ENCODE results near the gene GPR107.

GPR107 gene

DNA sequence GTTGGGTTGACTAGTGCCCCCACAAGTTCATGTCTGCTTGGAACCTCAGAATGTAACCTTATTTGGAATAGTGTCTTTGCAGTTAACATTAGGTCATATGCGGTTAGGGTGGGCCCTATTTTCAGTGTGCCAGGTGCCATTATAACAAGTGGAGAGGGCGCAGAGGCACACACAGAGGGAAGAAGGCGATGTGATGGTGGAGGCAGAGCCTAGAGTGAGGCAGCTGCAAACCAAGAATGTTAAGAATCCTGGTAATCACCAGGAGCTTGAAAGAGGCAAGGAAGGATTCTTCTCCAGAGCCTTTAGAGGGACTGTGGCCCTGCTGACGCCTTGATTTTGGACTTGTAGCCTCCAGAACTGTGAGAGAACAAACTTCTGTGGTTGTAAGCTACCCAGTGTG, 10.9 kb downstream of the GPR107 start:
- no peak for DNase-seq (ENCODE audit: low spot score)
- TF ChIP-seq, protein P1, sequence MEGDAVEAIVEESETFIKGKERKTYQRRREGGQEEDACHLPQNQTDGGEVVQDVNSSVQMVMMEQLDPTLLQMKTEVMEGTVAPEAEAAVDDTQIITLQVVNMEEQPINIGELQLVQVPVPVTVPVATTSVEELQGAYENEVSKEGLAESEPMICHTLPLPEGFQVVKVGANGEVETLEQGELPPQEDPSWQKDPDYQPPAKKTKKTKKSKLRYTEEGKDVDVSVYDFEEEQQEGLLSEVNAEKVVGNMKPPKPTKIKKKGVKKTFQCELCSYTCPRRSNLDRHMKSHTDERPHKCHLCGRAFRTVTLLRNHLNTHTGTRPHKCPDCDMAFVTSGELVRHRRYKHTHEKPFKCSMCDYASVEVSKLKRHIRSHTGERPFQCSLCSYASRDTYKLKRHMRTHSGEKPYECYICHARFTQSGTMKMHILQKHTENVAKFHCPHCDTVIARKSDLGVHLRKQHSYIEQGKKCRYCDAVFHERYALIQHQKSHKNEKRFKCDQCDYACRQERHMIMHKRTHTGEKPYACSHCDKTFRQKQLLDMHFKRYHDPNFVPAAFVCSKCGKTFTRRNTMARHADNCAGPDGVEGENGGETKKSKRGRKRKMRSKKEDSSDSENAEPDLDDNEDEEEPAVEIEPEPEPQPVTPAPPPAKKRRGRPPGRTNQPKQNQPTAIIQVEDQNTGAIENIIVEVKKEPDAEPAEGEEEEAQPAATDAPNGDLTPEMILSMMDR (IDR thresholded peaks at IDR 0.05; ENCODE audit: extremely low read depth, missing control alignments), result no peak

DNA sequence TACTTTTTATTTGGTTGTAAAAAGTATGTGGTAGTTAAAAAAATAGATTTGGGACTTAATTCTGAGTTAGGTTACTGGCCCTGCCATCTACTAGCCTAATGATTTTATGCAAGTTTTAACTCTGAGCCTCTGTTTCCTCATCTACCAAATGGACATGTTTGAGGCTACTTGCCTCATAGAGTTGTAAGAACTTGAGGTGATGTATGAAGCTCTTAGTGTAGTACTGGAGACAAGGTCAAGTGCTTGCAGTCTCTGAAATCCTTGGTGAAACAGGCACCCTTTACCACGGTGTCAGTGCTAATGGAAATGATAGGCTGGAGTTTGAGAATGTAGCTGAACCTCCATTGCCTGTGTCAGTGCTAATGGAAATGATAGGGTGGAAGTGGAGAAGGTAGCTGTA, 15.3 kb downstream of the GPR107 start:
- no peak for DNase-seq (ENCODE audit: low spot score)
- TF ChIP-seq, protein P1 (IDR thresholded peaks at IDR 0.05; ENCODE audit: extremely low read depth, missing control alignments), result no peak

DNA sequence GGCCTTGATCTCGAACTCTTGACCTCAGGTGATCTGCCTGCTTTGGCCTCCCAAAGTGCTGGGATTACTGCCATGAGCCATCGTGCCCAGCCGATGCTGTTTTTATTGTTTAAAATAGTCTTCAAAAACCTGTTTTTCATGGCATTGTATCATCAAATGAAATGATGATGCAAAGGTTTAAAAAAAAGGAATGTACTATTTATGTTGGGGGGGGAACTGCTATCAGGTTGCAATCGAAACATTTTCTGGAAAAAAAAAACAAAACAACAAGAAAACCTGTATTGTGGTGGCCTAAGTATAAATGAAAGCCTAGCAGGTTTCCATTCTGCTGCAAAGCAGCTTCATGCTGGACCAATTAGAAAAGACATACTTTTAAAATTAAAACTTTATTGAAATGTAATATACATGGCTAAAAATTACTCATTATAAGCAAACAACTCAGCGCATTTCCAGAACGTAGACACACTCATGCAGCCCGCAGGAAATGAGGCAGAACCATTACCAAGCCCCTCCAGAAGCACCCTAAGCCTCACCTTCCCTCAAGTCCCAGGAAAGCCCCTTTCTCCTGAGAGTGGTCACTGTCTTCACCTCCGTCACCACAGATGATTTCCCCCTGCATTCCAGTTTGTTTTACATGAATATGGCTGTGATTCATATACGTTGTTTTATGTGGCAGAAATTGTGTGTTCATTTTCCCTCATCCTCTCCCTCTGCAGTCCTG, 19.0 kb downstream of the GPR107 start:
- no peak for DNase-seq (ENCODE audit: low spot score)
- TF ChIP-seq, protein P1 (IDR thresholded peaks at IDR 0.05; ENCODE audit: extremely low read depth, missing control alignments), result no peak

DNA sequence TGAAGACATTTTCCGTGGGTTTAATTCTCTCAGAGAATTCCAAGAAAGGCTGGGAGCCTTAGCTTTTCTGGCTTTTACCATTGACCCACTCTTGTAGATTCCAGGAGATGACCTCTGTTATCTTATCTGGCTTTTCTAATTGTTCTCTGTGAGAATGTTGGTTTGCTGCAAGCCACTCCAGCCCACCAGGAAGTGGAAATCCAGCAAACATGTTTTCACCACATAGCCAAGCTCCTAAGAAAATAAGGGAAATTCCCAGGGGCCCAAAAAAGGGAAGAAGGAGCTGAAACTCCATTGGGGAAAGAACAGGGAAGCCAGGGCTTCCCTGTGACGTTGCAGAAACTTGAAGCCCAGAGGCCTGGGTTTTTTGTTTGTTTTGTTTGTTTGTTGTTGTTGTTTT, 19.7 kb downstream of the GPR107 start:
- TF ChIP-seq, protein P1 (IDR thresholded peaks at IDR 0.05; ENCODE audit: extremely low read depth, missing control alignments), result no peak
- DNase-seq (ENCODE audit: low spot score), result no peak

DNA sequence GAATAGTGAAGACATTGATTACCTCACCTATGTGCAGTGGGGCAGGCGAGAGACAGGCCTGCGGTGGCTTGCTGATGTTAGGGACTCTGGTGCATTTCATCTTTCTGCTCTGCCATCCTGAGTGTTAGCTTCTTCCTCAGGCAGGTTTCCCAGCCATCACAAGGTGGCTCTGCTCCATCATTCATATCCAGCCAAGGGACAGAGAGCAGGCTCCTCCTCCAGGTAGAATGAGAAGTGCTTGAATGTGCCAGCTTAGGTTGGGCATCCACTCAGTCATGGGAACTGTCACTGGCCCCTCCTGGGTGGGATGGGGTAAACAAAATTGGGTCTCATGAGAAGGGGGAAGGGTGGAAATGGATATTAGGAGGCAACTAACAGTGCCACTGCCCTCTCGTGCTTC, 24.8 kb downstream of the GPR107 start:
- DNase-seq (ENCODE audit: low spot score), result no peak
- TF ChIP-seq, protein P1 (IDR thresholded peaks at IDR 0.05; ENCODE audit: extremely low read depth, missing control alignments), result no peak

DNA sequence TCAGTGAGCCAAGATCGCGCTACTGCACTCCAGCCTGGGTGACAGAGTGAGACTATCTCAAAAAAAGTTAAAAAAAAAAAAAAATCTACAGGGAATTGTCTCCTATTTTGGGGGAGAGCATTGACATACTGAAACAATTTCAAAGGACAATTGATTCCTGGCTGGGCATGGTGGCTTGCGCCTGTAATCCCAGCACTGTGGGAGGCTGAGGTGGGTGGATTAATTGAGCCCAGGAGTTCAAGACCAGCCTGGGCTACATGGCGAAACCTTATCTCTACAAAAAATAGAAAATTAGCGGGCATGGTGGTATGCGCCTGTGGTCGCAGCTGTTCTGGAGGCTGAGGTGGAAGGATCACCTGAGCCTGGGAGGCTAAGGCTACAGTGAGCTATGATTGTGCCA, 30.6 kb downstream of the GPR107 start:
- DNase-seq (ENCODE audit: low spot score), result no peak

DNA sequence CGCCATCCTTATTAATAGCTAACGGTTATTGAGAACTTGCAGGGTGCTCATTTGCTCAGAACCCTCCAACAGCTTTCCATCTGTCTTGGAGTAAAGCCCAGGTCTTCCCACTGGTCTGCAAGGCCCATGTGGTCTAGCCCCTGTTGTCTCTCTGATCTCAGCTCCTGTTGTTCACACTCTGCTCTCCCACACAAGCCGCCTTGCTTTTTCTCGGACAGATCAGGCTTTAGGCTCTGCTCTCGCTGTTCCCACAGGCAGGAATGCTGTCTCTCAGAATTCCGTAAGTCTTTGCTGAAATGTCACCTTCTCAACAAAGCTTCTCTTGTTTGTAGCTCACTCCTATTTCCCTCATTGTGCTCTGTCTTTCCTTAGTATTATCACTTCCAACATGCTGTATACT, 34.3 kb downstream of the GPR107 start:
- no peak for DNase-seq (ENCODE audit: low spot score)
- TF ChIP-seq, protein P1 (IDR thresholded peaks at IDR 0.05; ENCODE audit: extremely low read depth, missing control alignments), result no peak

More for the DNA sequence above, 30.6 kb downstream of the GPR107 start:
- TF ChIP-seq, protein P1 (IDR thresholded peaks at IDR 0.05; ENCODE audit: extremely low read depth, missing control alignments), result no peak

All from GM20000 (cell line).